HepG2 (cell line): Measurements from ENCODE around the gene ATG2B. TPM values are rescaled to one million over a fixed set of nuclear protein-coding genes. Genes with fewer than 3 reads are reported as not detected.

ENCODE experiments used
- ATAC-seq: fragments of 200-7000 bp; cut with Tn5 transposase; 3 replicates; pipeline ENCODE4 v1.9.1; 2020; ENCODE audit warnings: mild to moderate bottlenecking, moderate library complexity
- BruUV-seq: library from RNA; stranded (reverse); fragments of 400-500 nt; replicated peaks from 2 replicates; lab custom pipeline; 2021; lab: Mats Ljungman, UMichigan
- CTCF ChIA-PET: fragments of 300-600 bp; formaldehyde crosslinking; extraction: SDS; loops from one replicate; lab custom pipeline; 2021; ENCODE audit warnings: low total read pairs, inconsistent platforms, low intra/inter-chr PET ratio; lab: Yijun Ruan, JAX
- POLR2A ChIA-PET: fragments of 350-600 bp; sonication (Branson Sonifier 250); formaldehyde crosslinking; loops from one replicate; lab custom pipeline; 2020; ENCODE audit warnings: antibody characterized with exemption, inconsistent platforms; lab: Yijun Ruan, JAX
- DNase-seq: peaks from one replicate; pipeline ENCODE4 v3.0.0-alpha.2; 2015; ENCODE audit warnings: low spot score
- FAIRE-seq: peaks from 3 replicates; lab custom pipeline; 2011; peaks lifted over from hg19 to GRCh38; lab: Jason Lieb, UNC
- H2AFZ ChIP-seq: one replicate; pipeline ENCODE4 v1.6.1; 2011; ENCODE audit warnings: low read length, inconsistent platforms
- H3K27ac ChIP-seq: fragments of 300-600 bp; 3 replicates; pipeline ENCODE4 v1.8.0; 2011; ENCODE audit warnings: mixed run types, mild to moderate bottlenecking, mixed read lengths, low read length, inconsistent platforms; ENCODE audit not compliant: insufficient read depth; ENCODE audit errors: extremely low read length
- H3K27me3 ChIP-seq, 2 experiments: fragments of 200-600 bp in 1 of 2; 2 replicates in 1 of 2; 3 replicates in 1 of 2; pipeline versions ENCODE4 v1.6.0 to v1.8.0; 2011; ENCODE audit warnings: low read length in 2 of 2, mild to moderate bottlenecking in 2 of 2, moderate library complexity in 2 of 2, inconsistent platforms in 1 of 2; ENCODE audit not compliant: insufficient read depth in 2 of 2, control insufficient read depth in 1 of 2
- H3K36me3 ChIP-seq, 2 experiments: fragments of 200-600 bp in 1 of 2; replicated peaks in 1 of 2; 2 replicates in 1 of 2; 3 replicates in 1 of 2; pipeline versions ENCODE4 v1.5.1 to v1.8.0; 2011; ENCODE audit warnings: low read length in 2 of 2, inconsistent platforms in 1 of 2; ENCODE audit not compliant: insufficient read depth in 2 of 2, control insufficient read depth in 1 of 2
- H3K4me1 ChIP-seq: 2 replicates; pipeline ENCODE4 v1.5.1; 2012; ENCODE audit warnings: low read length, inconsistent platforms; ENCODE audit not compliant: insufficient read depth
- H3K4me2 ChIP-seq: 2 replicates; pipeline ENCODE4 v1.6.0; 2011; ENCODE audit warnings: low read depth, low read length, inconsistent platforms
- H3K4me3 ChIP-seq, 3 experiments: fragments of 200-600 bp in 1 of 3; sonication (generic), shearing (Covaris generic) in 1 of 3; replicated peaks in 1 of 3; 2 replicates each; pipeline ENCODE4 v1.5.1; 2011 to 2016; ENCODE audit warnings: low read length in 3 of 3, inconsistent platforms in 2 of 3, low read depth in 2 of 3, mild to moderate bottlenecking in 2 of 3, control low read depth in 1 of 3, mixed read lengths in 1 of 3; ENCODE audit not compliant: insufficient read depth in 1 of 3
- H3K79me2 ChIP-seq: one replicate; pipeline ENCODE4 v1.6.1; 2011; ENCODE audit warnings: low read length, inconsistent platforms; ENCODE audit not compliant: insufficient read depth
- H3K9ac ChIP-seq: 2 replicates; pipeline ENCODE4 v1.6.0; 2011; ENCODE audit warnings: mild to moderate bottlenecking, low read depth, low read length, inconsistent platforms; ENCODE audit not compliant: insufficient read depth
- H3K9me3 ChIP-seq: 2 replicates; pipeline ENCODE4 v1.5.1; 2012; ENCODE audit warnings: mild to moderate bottlenecking, low read length
- H4K20me1 ChIP-seq: 2 replicates; pipeline ENCODE4 v1.6.0; 2011; ENCODE audit warnings: inconsistent platforms, mild to moderate bottlenecking, low read length, moderate library complexity; ENCODE audit not compliant: insufficient read depth
- E2F2 ChIP-seq: sonication (generic); formaldehyde crosslinking; IDR thresholded peaks from 2 replicates; pipeline ENCODE4 v1.4.0; 2020; ENCODE audit warnings: missing genetic modification reagents, borderline replicate concordance
- ETV6 ChIP-seq: sonication (generic); formaldehyde crosslinking; conservative IDR thresholded peaks from 2 replicates; pipeline ENCODE4 v1.4.0; 2020; ENCODE audit warnings: missing genetic modification reagents
- HNF4A ChIP-seq: sonication (generic); formaldehyde crosslinking; IDR thresholded peaks from 2 replicates; pipeline ENCODE4 v1.4.0; 2020; ENCODE audit warnings: missing genetic modification reagents
- HNRNPL ChIP-seq: fragments of 200-400 bp; formaldehyde crosslinking; IDR thresholded peaks from 2 replicates; pipeline ENCODE4 v1.6.1; 2017; ENCODE audit warnings: mild to moderate bottlenecking, low read depth, low read length
- PPARG ChIP-seq: conservative IDR thresholded peaks from 2 replicates; pipeline ENCODE4 v1.6.1; 2016; ENCODE audit warnings: missing biosample characterization, missing genetic modification reagents
- SP1 ChIP-seq, 2 experiments: fragments of 450-650 bp in 1 of 2; sonication (generic) in 1 of 2; formaldehyde crosslinking in 1 of 2; IDR thresholded peaks; 2 replicates each; pipeline versions ENCODE4 v1.4.0 to v1.6.1; 2016 to 2020; ENCODE audit warnings: missing genetic modification reagents in 1 of 2
- THYN1 ChIP-seq: sonication (generic); formaldehyde crosslinking; IDR thresholded peaks from 2 replicates; pipeline ENCODE4 v1.8.1; 2023; ENCODE audit warnings: low read depth, mild to moderate bottlenecking, moderate library complexity, missing genetic modification reagents, borderline replicate concordance
- ZBTB20 ChIP-seq: sonication (generic); formaldehyde crosslinking; IDR thresholded peaks from 2 replicates; pipeline ENCODE4 v1.8.1; 2023; ENCODE audit warnings: missing genetic modification reagents, low read depth, mild to moderate bottlenecking, borderline replicate concordance
- ZFY ChIP-seq: sonication (generic); formaldehyde crosslinking; IDR thresholded peaks from 2 replicates; pipeline ENCODE4 v1.4.0; 2020; ENCODE audit warnings: missing genetic modification reagents
- ZNF484 ChIP-seq: sonication (generic); formaldehyde crosslinking; IDR thresholded peaks from 2 replicates; pipeline ENCODE4 v1.5.1; 2020; ENCODE audit warnings: mild to moderate bottlenecking, low read depth, missing genetic modification reagents, borderline replicate concordance
- ZNF550 ChIP-seq: sonication (generic); formaldehyde crosslinking; IDR thresholded peaks from 2 replicates; pipeline ENCODE4 v1.4.0; 2020; ENCODE audit warnings: mild to moderate bottlenecking, missing genetic modification reagents, borderline replicate concordance
- ZNF580 ChIP-seq: IDR thresholded peaks from 2 replicates; pipeline ENCODE4 v1.6.1; 2016; ENCODE audit warnings: low read depth, borderline replicate concordance
- ZNF775 ChIP-seq: sonication (generic); formaldehyde crosslinking; IDR thresholded peaks from 2 replicates; pipeline ENCODE4 v1.4.0; 2020; ENCODE audit warnings: missing genetic modification reagents, mild to moderate bottlenecking, moderate library complexity, borderline replicate concordance
- WGBS: methylation state at CpG from one replicate; pipeline ENCODE4 v1.1.6; 2017; ENCODE audit warnings: low lambda C conversion rate; 5-methylcytosine and 5-hydroxymethylcytosine counted together
- in situ Hi-C: cut with HindIII; loops from 2 replicates; pipeline ENCODE4 v1.10.0; 2017; ENCODE audit warnings: low pct_unique_long_range_greater_than_20kb; ENCODE audit not compliant: extremely low pct_ligation_motif_present
- intact Hi-C: fragments of 100-400 bp; cut with micrococcal nuclease; formaldehyde crosslinking; loops from one replicate; pipeline ENCODE4 v1.10.0; 2022; ENCODE audit not compliant: unreplicated experiment
- polyA plus RNA-seq, 8 experiments: library from polyadenylated mRNA; depleted of rRNA in 3 of 8; stranded (reverse) in 7 of 8; unstranded in 1 of 8; fragments of >200 nt; fragmentation: Illumina TruSeq in 4 of 8; extraction: Trizol in 4 of 8; gene quantifications; 2 replicates each; pipeline versions ENCODE4 v1.2.1 to v1.2.3, GENCODE V29; 2011 to 2016; ENCODE audit warnings: low read depth in 4 of 8, missing spikeins in 1 of 8, mixed read lengths in 1 of 8; ENCODE audit not compliant: insufficient read depth in 1 of 8
- total RNA-seq, 5 experiments: library from RNA; depleted of rRNA; stranded (reverse); fragments of >200 nt; fragmentation: Illumina TruSeq; extraction: Trizol; gene quantifications; 2 replicates each; pipeline ENCODE4 v1.2.3, GENCODE V29; 2016; ENCODE audit warnings: low read depth in 1 of 5
- TF ChIP-seq, protein P1 (sequence below): sonication (generic); formaldehyde crosslinking; IDR thresholded peaks from 2 replicates; pipeline ENCODE4 v1.8.0; 2022; ENCODE audit warnings: missing genetic modification reagents, mild to moderate bottlenecking, moderate library complexity, borderline replicate concordance
- TF ChIP-seq, protein P2 (sequence below): sonication (generic); formaldehyde crosslinking; IDR thresholded peaks from 2 replicates; pipeline ENCODE4 v1.5.0; 2020; ENCODE audit warnings: missing genetic modification reagents

ATG2B gene
- total and polyA plus RNA-seq, 2 of the 13 experiments (the other 11 are each of a cell fraction or from before 2014, with no cell fraction given), result 7.4 to 7.5 TPM

GRCh38 chr14:96390965-96391292, 27.8 kb upstream of the ATG2B start (continued):
- TF ChIP-seq, protein P1, sequence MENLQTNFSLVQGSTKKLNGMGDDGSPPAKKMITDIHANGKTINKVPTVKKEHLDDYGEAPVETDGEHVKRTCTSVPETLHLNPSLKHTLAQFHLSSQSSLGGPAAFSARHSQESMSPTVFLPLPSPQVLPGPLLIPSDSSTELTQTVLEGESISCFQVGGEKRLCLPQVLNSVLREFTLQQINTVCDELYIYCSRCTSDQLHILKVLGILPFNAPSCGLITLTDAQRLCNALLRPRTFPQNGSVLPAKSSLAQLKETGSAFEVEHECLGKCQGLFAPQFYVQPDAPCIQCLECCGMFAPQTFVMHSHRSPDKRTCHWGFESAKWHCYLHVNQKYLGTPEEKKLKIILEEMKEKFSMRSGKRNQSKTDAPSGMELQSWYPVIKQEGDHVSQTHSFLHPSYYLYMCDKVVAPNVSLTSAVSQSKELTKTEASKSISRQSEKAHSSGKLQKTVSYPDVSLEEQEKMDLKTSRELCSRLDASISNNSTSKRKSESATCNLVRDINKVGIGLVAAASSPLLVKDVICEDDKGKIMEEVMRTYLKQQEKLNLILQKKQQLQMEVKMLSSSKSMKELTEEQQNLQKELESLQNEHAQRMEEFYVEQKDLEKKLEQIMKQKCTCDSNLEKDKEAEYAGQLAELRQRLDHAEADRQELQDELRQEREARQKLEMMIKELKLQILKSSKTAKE, result no peak
- 0 out of 2 replicates have a peak, but pooled peaks have one; percentile 45 for TF ChIP-seq ZBTB20 (CRISPR knock-in tag)
- TF ChIP-seq E2F2 (CRISPR knock-in tag), result no peak
- TF ChIP-seq PPARG (CRISPR knock-in tag), result 0 out of 2 replicates have a peak, but pooled peaks have one; percentile 6
- no peak for TF ChIP-seq ZNF775
- TF ChIP-seq ZNF484, result no peak
- TF ChIP-seq, protein P2, sequence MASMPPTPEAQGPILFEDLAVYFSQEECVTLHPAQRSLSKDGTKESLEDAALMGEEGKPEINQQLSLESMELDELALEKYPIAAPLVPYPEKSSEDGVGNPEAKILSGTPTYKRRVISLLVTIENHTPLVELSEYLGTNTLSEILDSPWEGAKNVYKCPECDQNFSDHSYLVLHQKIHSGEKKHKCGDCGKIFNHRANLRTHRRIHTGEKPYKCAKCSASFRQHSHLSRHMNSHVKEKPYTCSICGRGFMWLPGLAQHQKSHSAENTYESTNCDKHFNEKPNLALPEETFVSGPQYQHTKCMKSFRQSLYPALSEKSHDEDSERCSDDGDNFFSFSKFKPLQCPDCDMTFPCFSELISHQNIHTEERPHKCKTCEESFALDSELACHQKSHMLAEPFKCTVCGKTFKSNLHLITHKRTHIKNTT (CRISPR knock-in tag), result no peak

GRCh38 chr14:96385385-96385784, 22.2 kb upstream of the ATG2B start:
- in situ Hi-C loops, result no loop called here

More at GRCh38 chr14:96385385-96385784, 22.2 kb upstream of the ATG2B start:
- ATAC-seq (no peak), FAIRE-seq (no peak), DNase-seq (no peak)
- Histone ChIP-seq H3K9ac (no peak overlapping the region), H3K4me3 (no peak overlapping the region), H3K4me1 (peaks cover 1% of the 10 kb centered on the region; the same call in 1 of the 2 replicates), H3K4me2 (no peak overlapping the region), H3K36me3 (peaks cover 2 to 35% of the 10 kb centered on the region in 2 experiments; a peak in 2 of 5 replicates), H3K27ac (no peak overlapping the region), H3K79me2 (no peaks in the 10 kb centered on the region), H4K20me1 (no peaks in the 10 kb centered on the region), H2AFZ (no peak overlapping the region), H3K27me3 (no peaks in the 10 kb centered on the region), H3K9me3 (no peaks in the 10 kb centered on the region)
- POLR2A ChIA-PET, result no interaction called here
- CTCF ChIA-PET, result no interaction called here
- BruUV-seq, result no TSS peak
- 96% methylated on average over 3 of the region's 3 CpGs for WGBS
- TF ChIP-seq SP1 (IDR thresholded peaks at IDR 0.05) (no peak), SP1 (CRISPR knock-in tag; IDR thresholded peaks at IDR 0.05) (no peak), ZFY (no peak), ZNF550 (CRISPR knock-in tag) (no peak), HNF4A (CRISPR knock-in tag) (no peak), THYN1 (CRISPR knock-in tag) (no peak), HNRNPL (no peak), ETV6 (CRISPR knock-in tag) (no peak), ZNF580 (no peak)
- intact Hi-C loops, result no loop called here
